A549 (cell line): ENCODE results near the gene PIGU.

ENCODE experiments used
- CTCF ChIP-seq: fragments of >200 bp; sonication (Bioruptor Twin); formaldehyde crosslinking; IDR thresholded peaks from 3 replicates; pipeline ENCODE4 v1.5.1; 2016
- JUN ChIP-seq, 2 experiments: fragments of >200 bp; sonication (Bioruptor Twin); formaldehyde crosslinking; IDR thresholded peaks; 2 replicates in 1 of 2; 3 replicates in 1 of 2; pipeline ENCODE4 v1.6.1; 2016 to 2017
- NPAS2 ChIP-seq: fragments of 250-450 bp; sonication (Bioruptor Pico); IDR thresholded peaks from 2 replicates; pipeline ENCODE4 v1.8.0; 2022; ENCODE audit warnings: mild to moderate bottlenecking, moderate library complexity, borderline replicate concordance
- RCOR1 ChIP-seq: fragments of 150-350 bp; IDR thresholded peaks from 2 replicates; pipeline ENCODE4 v1.6.1; 2014; ENCODE audit warnings: antibody characterized with exemption, low read length, low read depth

GRCh38 chr20:34536798-34537394 is 140.0 kb downstream of the PIGU start:
- TF ChIP-seq NPAS2 (no peak), JUN (IDR thresholded peaks at IDR 0.05) (no peak), RCOR1 (no peak), CTCF (peak; percentile 46)
